Endothelial cell of umbilical vein (primary cell): ENCODE results near the gene B3GNT9. TPM values are rescaled to one million over a fixed set of nuclear protein-coding genes. Genes with fewer than 3 reads are reported as not detected.

ENCODE experiments used
- BruUV-seq: library from RNA; stranded (reverse); fragments of 400-500 nt; replicated peaks from 2 replicates; lab custom pipeline; 2021; lab: Mats Ljungman, UMichigan
- CTCF ChIA-PET: fragments of 300-600, 350-600 bp; sonication (Branson Sonifier 250); formaldehyde crosslinking; loops from one replicate; lab custom pipeline; 2021; ENCODE audit warnings: antibody characterized with exemption, inconsistent platforms; lab: Charles Lee
- POLR2A ChIA-PET: fragments of 300-600, 350-600 bp; sonication (Branson Sonifier 250); formaldehyde crosslinking; loops from one replicate; lab custom pipeline; 2021; ENCODE audit warnings: antibody characterized with exemption, inconsistent platforms; lab: Charles Lee
- DNase-seq: peaks from one replicate; pipeline ENCODE4 v3.0.0-alpha.2; 2011; ENCODE audit warnings: low read depth, low spot score
- FAIRE-seq: peaks from 2 replicates; lab custom pipeline; 2011; peaks lifted over from hg19 to GRCh38; lab: Jason Lieb, UNC
- H2AFZ ChIP-seq: 2 replicates; pipeline ENCODE4 v1.6.0; 2012; ENCODE audit warnings: low read depth, low read length, control low read depth, inconsistent platforms
- H3K27ac ChIP-seq: 2 replicates; pipeline ENCODE4 v1.5.1; 2011; ENCODE audit warnings: low read depth, mild to moderate bottlenecking, control low read depth, low read length, moderate library complexity; ENCODE audit not compliant: insufficient read depth
- H3K27me3 ChIP-seq, 2 experiments: 2 replicates each; pipeline versions ENCODE4 v1.6.0 to v1.6.1; 2011; ENCODE audit warnings: low read length in 2 of 2, mixed read lengths in 1 of 2; ENCODE audit not compliant: control insufficient read depth in 2 of 2, insufficient read depth in 2 of 2
- H3K36me3 ChIP-seq, 2 experiments: 2 replicates in 1 of 2; 3 replicates in 1 of 2; pipeline ENCODE4 v1.5.1; 2011; ENCODE audit warnings: low read length in 2 of 2, mild to moderate bottlenecking in 1 of 2, moderate library complexity in 1 of 2; ENCODE audit not compliant: control insufficient read depth in 2 of 2, insufficient read depth in 2 of 2; ENCODE audit errors: extremely low read depth in 1 of 2
- H3K4me1 ChIP-seq: 3 replicates; pipeline ENCODE4 v1.5.1; 2011; ENCODE audit warnings: mild to moderate bottlenecking, low read length; ENCODE audit not compliant: control insufficient read depth, insufficient read depth; ENCODE audit errors: extremely low read depth
- H3K4me2 ChIP-seq: 2 replicates; pipeline ENCODE4 v1.6.1; 2011; ENCODE audit warnings: low read length, control low read depth, mixed read lengths; ENCODE audit not compliant: insufficient read depth
- H3K4me3 ChIP-seq, 3 experiments: fragments of 200-600 bp in 1 of 3; sonication (generic), shearing (Covaris generic) in 1 of 3; replicated peaks in 1 of 3; 2 replicates each; pipeline ENCODE4 v1.5.1; 2011 to 2016; ENCODE audit warnings: control low read depth in 3 of 3, low read length in 3 of 3, mild to moderate bottlenecking in 2 of 3, inconsistent platforms in 1 of 3, low read depth in 1 of 3, moderate library complexity in 1 of 3; ENCODE audit not compliant: insufficient read depth in 1 of 3
- H3K79me2 ChIP-seq: 2 replicates; pipeline ENCODE4 v1.6.0; 2012; ENCODE audit warnings: low read length, inconsistent platforms; ENCODE audit not compliant: control insufficient read depth, insufficient read depth
- H3K9ac ChIP-seq: replicated peaks from 2 replicates; pipeline ENCODE3; 2011; ENCODE audit warnings: low read length, control low read depth; ENCODE audit not compliant: insufficient read depth; ENCODE audit errors: extremely low read depth
- H3K9me1 ChIP-seq: replicated peaks from 3 replicates; pipeline ENCODE4 v1.6.0; 2011; ENCODE audit warnings: mild to moderate bottlenecking, low read length; ENCODE audit not compliant: control insufficient read depth, insufficient read depth; ENCODE audit errors: extremely low read depth
- H3K9me3 ChIP-seq: replicated peaks from 2 replicates; pipeline ENCODE4 v1.5.1; 2012; ENCODE audit warnings: low read length, inconsistent platforms; ENCODE audit not compliant: control insufficient read depth, insufficient read depth
- H4K20me1 ChIP-seq: replicated peaks from 2 replicates; pipeline ENCODE3; 2011; ENCODE audit warnings: mild to moderate bottlenecking, low read length; ENCODE audit not compliant: control insufficient read depth, insufficient read depth; ENCODE audit errors: extremely low read depth
- CTCF ChIP-seq, 2 donors: IDR thresholded peaks; 1 replicate in 1 of 2; 2 replicates in 1 of 2; pipeline ENCODE4 v1.5.1; 2011; ENCODE audit warnings: low read length in 2 of 2, mild to moderate bottlenecking in 2 of 2, moderate library complexity in 2 of 2, control low read depth in 1 of 2, inconsistent platforms in 1 of 2, low read depth in 1 of 2; ENCODE audit not compliant: insufficient read depth in 1 of 2; ENCODE audit errors: extremely low read depth in 1 of 2
- FOS ChIP-seq: IDR thresholded peaks from 2 replicates; pipeline ENCODE4 v1.6.1; 2011; ENCODE audit warnings: mild to moderate bottlenecking, low read length, moderate library complexity, borderline replicate concordance; ENCODE audit not compliant: insufficient read depth
- MAX ChIP-seq: IDR thresholded peaks from 2 replicates; pipeline ENCODE4 v1.6.1; 2011; ENCODE audit not compliant: insufficient read depth, insufficient read length
- MYC ChIP-seq: IDR thresholded peaks from one replicate; pipeline ENCODE4 v1.6.1; 2011; ENCODE audit warnings: mild to moderate bottlenecking, low read depth, low read length
- POLR2A ChIP-seq: IDR thresholded peaks from 2 replicates; pipeline ENCODE4 v1.6.1; 2012; ENCODE audit warnings: low read depth, mild to moderate bottlenecking, control low read depth, low read length
- POLR2AphosphoS5 ChIP-seq: IDR thresholded peaks from 2 replicates; pipeline ENCODE4 v1.6.1; 2012; ENCODE audit warnings: low read depth, mild to moderate bottlenecking, control low read depth, low read length, moderate library complexity; ENCODE audit not compliant: insufficient read depth
- dilution Hi-C: fragments of 300-500 bp; cut with MboI; formaldehyde crosslinking; loops from one replicate; pipeline ENCODE4 v1.15.0; 2019; ENCODE audit warnings: low sequenced_read_pairs; ENCODE audit not compliant: extremely low pct_ligation_motif_present
- intact Hi-C: fragments of 100-400 bp; cut with micrococcal nuclease; formaldehyde crosslinking; loops from one replicate; pipeline ENCODE4 v1.10.0; 2022
- polyA plus RNA-seq, 4 experiments: library from polyadenylated mRNA; depleted of rRNA in 3 of 4; stranded (reverse) in 3 of 4; unstranded in 1 of 4; fragments of >200 nt; gene quantifications; 2 replicates each; pipeline versions ENCODE4 v1.2.1 to v1.2.3, GENCODE V29; 2011 to 2012; ENCODE audit warnings: missing spikeins in 1 of 4
- total RNA-seq: library from RNA; stranded (reverse); gene quantifications from 2 replicates; pipeline ENCODE4 v1.2.3, GENCODE V29; 2021

The B3GNT9 gene
- total and polyA plus RNA-seq, 2 donors (not counting 3 experiments of a cell fraction or from before 2014, with no cell fraction given): 4.0 to 6.4 TPM

- H3K9ac ChIP-seq: no peak overlapping the region
- dilution Hi-C loops: no loop called here
- peaks cover 9% of the 10 kb centered on the region for H3K4me1 ChIP-seq
- H3K27ac ChIP-seq: no peak overlapping the region
- no peaks in the 10 kb centered on the region for H3K9me3 ChIP-seq
- no peaks in the 10 kb centered on the region for H3K79me2 ChIP-seq
- no peak overlapping the region for H2AFZ ChIP-seq
- ChIA-PET CTCF (interaction anchor here (1.1 to 7.4 kb wide), 5 partner anchors 14 to 188 kb away, joined by 3 to 67 read pairs (median 3); partner anchors contain the start of genes CES3 and NOL3), POLR2A (interaction anchor here (0.7 kb wide), 1 partner anchor 10 kb away, joined by 4 read pairs; no protein-coding TSS in a partner anchor)
- no peak overlapping the region for H3K4me2 ChIP-seq
- TF ChIP-seq FOS: no peak
- no peak for TF ChIP-seq CTCF (IDR thresholded peaks at IDR 0.05; ENCODE audit: extremely low read depth in 1 of 2, insufficient read depth in 1 of 2, low read depth in 1 of 2, low read length in 2 of 2)
- TF ChIP-seq POLR2AphosphoS5: no peak
- TF ChIP-seq POLR2A: no peak
- no peak for TF ChIP-seq MYC
- TF ChIP-seq MAX: no peak
- intact Hi-C loops: no loop called here
- H3K36me3 ChIP-seq: peaks cover 2 to 49% of the 10 kb centered on the region in 2 experiments
- FAIRE-seq (no peak), DNase-seq (no peak)
- no TSS peak for BruUV-seq
- H3K9me1 ChIP-seq: no peaks in the 10 kb centered on the region
- H3K27me3 ChIP-seq: no peaks in the 10 kb centered on the region
- no peak overlapping the region for H3K4me3 ChIP-seq
- no peaks in the 10 kb centered on the region for H4K20me1 ChIP-seq
Observed at GRCh38 chr16:67141391-67141790, 9.4 kb downstream of the B3GNT9 start.
